ENCODE measurements around the gene PITPNB.

PITPNB gene

GRCh38 chr22:27875951-27876350 lies 43.1 kb downstream of the PITPNB start:
- Histone ChIP-seq H3K36me3 (ENCODE audit: insufficient read depth) (peaks cover 3% of the 10 kb centered on the region; the same call in 1 of the 2 replicates), H3K4me3 (IDR thresholded peaks at IDR 0.05; ENCODE audit: insufficient read depth, low read depth, low read length) (no peak overlapping the region), H4K20me1 (ENCODE audit: insufficient read depth) (peaks cover 50% of the 10 kb centered on the region), H3K27ac (no peak overlapping the region), H3K27me3 (ENCODE audit: insufficient read depth, low read depth) (no peaks in the 10 kb centered on the region), H2AFZ (ENCODE audit: low read depth) (no peak overlapping the region), H3K4me1 (ENCODE audit: low read depth, poor library complexity, severe bottlenecking) (peaks cover 79% of the 10 kb centered on the region), H3K4me2 (peak overlapping the region; percentile 86; the same call in 1 of the 2 replicates), H3K79me2 (ENCODE audit: insufficient read depth, low read depth) (peaks cover 35% of the 10 kb centered on the region), H3K9ac (no peak overlapping the region)
- no peak for TF ChIP-seq CTCF (conservative IDR thresholded peaks at IDR 0.05; ENCODE audit: low read depth, low read length)

- H4K20me1 ChIP-seq (ENCODE audit: insufficient read depth) = peaks cover 50% of the 10 kb centered on the region
- peaks cover 3% of the 10 kb centered on the region; the same call in 1 of the 2 replicates for H3K36me3 ChIP-seq (ENCODE audit: insufficient read depth)
- no peak overlapping the region for H3K4me3 ChIP-seq (IDR thresholded peaks at IDR 0.05; ENCODE audit: insufficient read depth, low read depth, low read length)
- H3K4me2 ChIP-seq = no peak overlapping the region; the same call in 1 of the 2 replicates
- no peak for TF ChIP-seq CTCF (conservative IDR thresholded peaks at IDR 0.05; ENCODE audit: low read depth, low read length)
- H3K4me1 ChIP-seq (ENCODE audit: low read depth, poor library complexity, severe bottlenecking) = peaks cover 78% of the 10 kb centered on the region
- no peak overlapping the region for H3K9ac ChIP-seq
- H3K27ac ChIP-seq = no peak overlapping the region
- H3K79me2 ChIP-seq (ENCODE audit: insufficient read depth, low read depth) = peaks cover 33% of the 10 kb centered on the region
- H3K27me3 ChIP-seq (ENCODE audit: insufficient read depth, low read depth) = no peaks in the 10 kb centered on the region
- no peak overlapping the region for H2AFZ ChIP-seq (ENCODE audit: low read depth)
Observed at GRCh38 chr22:27874764-27875163, 44.3 kb downstream of the PITPNB start.

GRCh38 chr22:27874185-27874584 lies 44.9 kb downstream of the PITPNB start:
- no peak overlapping the region for H3K4me3 ChIP-seq (IDR thresholded peaks at IDR 0.05; ENCODE audit: insufficient read depth, low read depth, low read length)
- H4K20me1 ChIP-seq (ENCODE audit: insufficient read depth) = peaks cover 44% of the 10 kb centered on the region
- no peaks in the 10 kb centered on the region for H3K27me3 ChIP-seq (ENCODE audit: insufficient read depth, low read depth)
- no peak overlapping the region for H3K9ac ChIP-seq
- TF ChIP-seq CTCF (conservative IDR thresholded peaks at IDR 0.05; ENCODE audit: low read depth, low read length) = no peak
- no peak overlapping the region for H2AFZ ChIP-seq (ENCODE audit: low read depth)
- peaks cover 78% of the 10 kb centered on the region for H3K4me1 ChIP-seq (ENCODE audit: low read depth, poor library complexity, severe bottlenecking)
- no peak overlapping the region for H3K4me2 ChIP-seq
- H3K27ac ChIP-seq = no peak overlapping the region
- H3K36me3 ChIP-seq (ENCODE audit: insufficient read depth) = peaks cover 3% of the 10 kb centered on the region; the same call in 1 of the 2 replicates
- peaks cover 38% of the 10 kb centered on the region for H3K79me2 ChIP-seq (ENCODE audit: insufficient read depth, low read depth)

GRCh38 chr22:27873472-27873871 lies 45.6 kb downstream of the PITPNB start:
- Histone ChIP-seq H3K27ac (no peak overlapping the region), H3K4me2 (no peak overlapping the region), H3K4me1 (ENCODE audit: low read depth, poor library complexity, severe bottlenecking) (peaks cover 78% of the 10 kb centered on the region), H3K9ac (no peak overlapping the region), H3K36me3 (ENCODE audit: insufficient read depth) (peaks cover 3% of the 10 kb centered on the region; the same call in 1 of the 2 replicates), H3K79me2 (ENCODE audit: insufficient read depth, low read depth) (peaks cover 38% of the 10 kb centered on the region), H3K27me3 (ENCODE audit: insufficient read depth, low read depth) (no peaks in the 10 kb centered on the region), H4K20me1 (ENCODE audit: insufficient read depth) (peaks cover 46% of the 10 kb centered on the region), H2AFZ (ENCODE audit: low read depth) (no peak overlapping the region), H3K4me3 (IDR thresholded peaks at IDR 0.05; ENCODE audit: insufficient read depth, low read depth, low read length) (no peak overlapping the region)
- TF ChIP-seq CTCF (conservative IDR thresholded peaks at IDR 0.05; ENCODE audit: low read depth, low read length) = no peak

Measured in KMS-11 (cell line).